Lower lobe of right lung (tissue), 2 donors: ENCODE results near the gene THBS3. TPM values are rescaled to one million over a fixed set of nuclear protein-coding genes. Genes with fewer than 3 reads are reported as not detected.
A peak's percentile ranks its signal among the peaks of the same experiment; 100 is the strongest.
"Not testable (repeated sequence)": the region's sequence is repeated elsewhere in the genome, so short reads cannot be mapped to it uniquely, and the experiment has no call there.

ENCODE experiments used
- ATAC-seq, 2 donors: fragments of 200-7000 bp; cut with Tn5 transposase; one replicate each; pipeline ENCODE4 v1.9.1; 2020 to 2022; ENCODE audit warnings: mild to moderate bottlenecking in 2 of 2, moderate library complexity in 2 of 2
- DNase-seq: peaks from one replicate; pipeline ENCODE4 v3.0.0-alpha.2; 2020
- H3K27ac ChIP-seq: fragments of 200-600 bp; one replicate; pipeline ENCODE4 v1.8.0; 2022
- H3K27me3 ChIP-seq: fragments of 200-600 bp; one replicate; pipeline ENCODE4 v1.8.0; 2022; ENCODE audit warnings: low read depth
- H3K36me3 ChIP-seq: fragments of 200-600 bp; one replicate; pipeline ENCODE4 v1.8.0; 2022; ENCODE audit warnings: mild to moderate bottlenecking
- H3K4me1 ChIP-seq: fragments of 200-600 bp; one replicate; pipeline ENCODE4 v1.8.0; 2022
- H3K4me3 ChIP-seq: fragments of 200-600 bp; one replicate; pipeline ENCODE4 v1.8.0; 2022; ENCODE audit warnings: mild to moderate bottlenecking
- H3K9me3 ChIP-seq: fragments of 200-600 bp; one replicate; pipeline ENCODE4 v1.8.0; 2022
- CTCF ChIP-seq: fragments of 200-600 bp; IDR thresholded peaks from one replicate; pipeline ENCODE4 v1.8.0; 2022; ENCODE audit warnings: antibody characterized with exemption, mild to moderate bottlenecking
- intact Hi-C: fragments of 100-400 bp; cut with DNase I; formaldehyde crosslinking; loops from one replicate; pipeline ENCODE4 v1.11.0; 2022
- total RNA-seq: library from RNA; stranded (reverse); fragmentation: NEBNext Ultra II Directional; extraction: Animal tissue kit (Norgen Biotek cat#: 25700); gene quantifications from one replicate; pipeline ENCODE4 v1.2.1, GENCODE V29; 2021
- donor health status: DM: no; HTN: yes; CAD: no; lungs with severe emphysema.

The THBS3 gene
- total RNA-seq, 1 donor from 2014 or later: 24.4 TPM

DNA sequence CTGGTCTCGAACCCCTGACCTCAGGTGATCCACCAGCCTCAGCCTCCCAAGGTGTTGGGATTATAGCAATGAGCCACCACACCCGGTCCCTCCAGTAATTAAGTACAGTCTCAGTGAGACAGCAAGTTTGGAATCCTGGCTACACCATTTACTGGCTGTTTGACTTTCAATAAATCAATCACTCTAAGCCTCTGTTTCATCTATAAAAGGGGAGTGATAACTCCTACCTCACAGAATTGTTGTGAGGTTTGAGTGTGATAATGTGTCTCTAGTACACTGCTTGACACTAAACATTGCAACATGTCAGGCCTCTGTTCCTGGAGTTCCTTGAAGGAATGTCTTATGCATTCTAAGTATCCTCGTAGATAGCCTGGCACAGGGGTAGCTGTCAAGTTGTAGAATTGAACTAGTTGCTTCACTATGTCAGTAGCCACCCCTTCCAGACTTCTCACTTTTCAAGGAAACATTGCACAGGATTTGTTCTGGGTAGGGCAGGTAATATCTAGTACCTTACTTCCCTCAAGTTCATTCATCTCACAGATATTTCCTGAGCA, 35.2 kb upstream of the THBS3 start:
- peaks cover 18% of the 10 kb centered on the region for H3K36me3 ChIP-seq
- DNase-seq (no peak), ATAC-seq (no peak)
- no peaks in the 10 kb centered on the region for H3K27me3 ChIP-seq
- no peak for TF ChIP-seq CTCF
- H3K4me1 ChIP-seq: peaks cover 33% of the 10 kb centered on the region
- no peaks in the 10 kb centered on the region for H3K9me3 ChIP-seq
- peak overlapping the region; percentile 80 for H3K4me3 ChIP-seq
- intact Hi-C loops: no loop called here
- H3K27ac ChIP-seq: peak overlapping the region; percentile 93

GRCh38 chr1:155241841-155242264, 34.2 kb upstream of the THBS3 start:
- Histone ChIP-seq H3K4me1 (peaks cover 33% of the 10 kb centered on the region), H3K9me3 (no peaks in the 10 kb centered on the region), H3K27ac (peak overlapping the region; percentile 29), H3K27me3 (no peaks in the 10 kb centered on the region), H3K4me3 (no peak overlapping the region), H3K36me3 (peaks cover 21% of the 10 kb centered on the region)
- no peak for DNase-seq
- intact Hi-C loops: no loop called here
- no peak for TF ChIP-seq CTCF
- peak; percentile 2 to 15 for ATAC-seq

GRCh38 chr1:155241069-155241679, 33.5 kb upstream of the THBS3 start:
- DNase-seq: no peak
- peak overlapping the region; percentile 54 for H3K4me3 ChIP-seq
- no peaks in the 10 kb centered on the region for H3K27me3 ChIP-seq
- ATAC-seq: peak; percentile 55 to 62
- H3K9me3 ChIP-seq: no peaks in the 10 kb centered on the region
- peaks cover 27% of the 10 kb centered on the region for H3K36me3 ChIP-seq
- peaks cover 33% of the 10 kb centered on the region for H3K4me1 ChIP-seq
- intact Hi-C loops: no loop called here
- H3K27ac ChIP-seq: peak overlapping the region; percentile 29
- TF ChIP-seq CTCF: no peak

- H3K27ac ChIP-seq: no peak overlapping the region
- no peak for ATAC-seq
Measured at GRCh38 chr1:155236451-155236850, 28.8 kb upstream of the THBS3 start.

DNA sequence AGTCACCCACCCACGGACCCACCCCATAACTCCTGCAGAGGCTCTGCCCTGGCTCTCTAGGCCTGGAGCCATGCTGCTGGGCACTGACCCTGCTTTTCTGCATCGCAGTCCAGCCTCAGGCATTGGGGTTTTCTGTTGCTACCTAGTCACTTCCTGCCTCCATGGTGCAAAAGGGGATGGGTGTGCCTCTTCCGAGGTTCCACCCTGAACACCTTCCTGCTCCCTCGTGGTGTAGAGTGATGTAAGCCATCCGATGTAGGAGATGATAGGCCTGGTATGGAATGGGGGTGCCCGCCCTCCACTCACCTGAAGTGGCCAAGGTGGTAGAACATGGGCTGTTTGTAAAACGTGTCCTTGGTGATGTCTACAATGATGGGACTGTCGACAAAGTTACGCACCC, 27.7 kb upstream of the THBS3 start:
- intact Hi-C loops, H3K27ac ChIP-seq, H3K27me3 ChIP-seq, H3K4me1 ChIP-seq, H3K4me3 ChIP-seq, H3K9me3 ChIP-seq, DNase-seq, ATAC-seq: not testable (repeated sequence)
- peaks cover 36% of the 10 kb centered on the region for H3K36me3 ChIP-seq

More at GRCh38 chr1:155236451-155236850, 28.8 kb upstream of the THBS3 start:
- H3K4me3 ChIP-seq: no peak overlapping the region
- no peaks in the 10 kb centered on the region for H3K9me3 ChIP-seq
- no peak for DNase-seq
- no peak for TF ChIP-seq CTCF
- H3K27me3 ChIP-seq: no peaks in the 10 kb centered on the region
- peaks cover 36% of the 10 kb centered on the region for H3K36me3 ChIP-seq
- intact Hi-C loops: no loop called here
- H3K4me1 ChIP-seq: peaks cover 12% of the 10 kb centered on the region

- peaks cover 27% of the 10 kb centered on the region for H3K36me3 ChIP-seq
- intact Hi-C loops, H3K27me3 ChIP-seq, H3K27ac ChIP-seq, H3K4me3 ChIP-seq, ATAC-seq, H3K9me3 ChIP-seq, DNase-seq, H3K4me1 ChIP-seq: not testable (repeated sequence)
Measured at GRCh38 chr1:155233502-155233901, 25.8 kb upstream of the THBS3 start.

DNA sequence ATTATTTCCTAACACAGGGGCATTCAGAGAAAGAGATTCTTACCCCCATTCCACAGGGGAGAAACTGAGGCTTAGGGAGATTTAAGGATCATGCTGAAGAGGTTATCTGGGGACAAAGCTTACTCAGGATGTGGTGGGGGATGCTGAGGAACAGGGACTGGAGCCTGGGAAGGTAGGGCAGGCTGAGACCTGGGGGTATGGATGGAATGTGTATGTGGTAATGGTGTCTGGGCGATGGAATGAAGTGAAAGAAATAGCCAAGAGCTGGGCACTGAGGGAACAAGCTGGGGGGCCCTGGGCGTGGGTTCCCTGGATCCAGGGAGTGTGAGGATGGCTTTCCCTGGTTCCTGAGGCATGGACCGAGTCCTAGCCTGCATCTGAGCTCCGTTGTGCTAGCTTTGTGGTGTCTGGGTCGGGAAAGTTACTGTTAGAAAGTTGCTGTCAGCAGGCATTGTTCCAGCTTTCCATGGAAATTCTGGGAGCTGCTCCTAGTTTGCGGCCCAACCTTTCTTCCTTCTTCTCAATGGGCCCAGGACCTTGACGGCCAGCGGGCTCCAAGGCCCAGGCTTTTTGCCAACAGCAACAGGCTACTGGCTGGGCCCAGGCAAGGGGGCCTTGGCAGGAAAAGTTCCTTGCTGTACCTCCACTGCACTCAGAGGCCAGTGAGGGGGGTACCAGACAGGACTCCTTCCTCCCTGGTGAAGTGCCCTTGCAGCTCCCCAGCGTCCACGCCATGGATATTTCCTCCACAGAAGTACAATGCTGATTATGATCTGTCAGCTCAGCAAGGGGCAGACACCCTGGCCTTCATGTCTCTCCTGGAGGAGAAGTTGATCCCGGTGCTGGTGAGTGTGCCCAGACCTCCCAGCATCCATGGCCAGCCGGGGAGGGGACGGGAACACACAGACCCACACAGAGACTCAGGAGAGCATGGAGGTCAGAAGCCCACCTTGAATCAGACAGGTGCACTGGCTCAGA, 24.6 kb upstream of the THBS3 start:
- H3K36me3 ChIP-seq: peaks cover 20% of the 10 kb centered on the region
- ATAC-seq, H3K9me3 ChIP-seq, H3K4me1 ChIP-seq, intact Hi-C loops, H3K27ac ChIP-seq, DNase-seq, H3K27me3 ChIP-seq, H3K4me3 ChIP-seq: not testable (repeated sequence)

- H3K27me3 ChIP-seq, DNase-seq, intact Hi-C loops, H3K36me3 ChIP-seq, H3K9me3 ChIP-seq, H3K27ac ChIP-seq, H3K4me3 ChIP-seq, ATAC-seq: not testable (repeated sequence)
- H3K4me1 ChIP-seq: peaks cover 15% of the 10 kb centered on the region
Measured at GRCh38 chr1:155231302-155231701, 23.6 kb upstream of the THBS3 start.
